Esophagus (tissue), 2 donors: ENCODE data around the gene RNASEH1. TPM values are rescaled to one million over a fixed set of nuclear protein-coding genes. Genes with fewer than 3 reads are reported as not detected.

Experiments
- H3K27ac ChIP-seq, 2 donors: one replicate each; pipeline ENCODE4 v1.5.1; 2013; ENCODE audit warnings: low read depth in 2 of 2, mild to moderate bottlenecking in 2 of 2, inconsistent platforms in 1 of 2, low read length in 1 of 2, moderate library complexity in 1 of 2
- H3K27me3 ChIP-seq, 2 donors: one replicate each; pipeline ENCODE4 v1.6.1; 2013; ENCODE audit warnings: low read length in 2 of 2, control low read depth in 1 of 2, mild to moderate bottlenecking in 1 of 2; ENCODE audit not compliant: insufficient read depth in 2 of 2, control insufficient read depth in 1 of 2
- H3K36me3 ChIP-seq, 2 donors: one replicate each; pipeline ENCODE4 v1.6.1; 2013; ENCODE audit warnings: low read length in 1 of 2; ENCODE audit not compliant: control insufficient read depth in 2 of 2, insufficient read depth in 2 of 2
- H3K4me1 ChIP-seq, 2 donors: one replicate each; pipeline ENCODE4 v1.6.1; 2013; ENCODE audit warnings: low read length in 1 of 2; ENCODE audit not compliant: control insufficient read depth in 2 of 2, insufficient read depth in 2 of 2
- H3K4me3 ChIP-seq, 2 donors: one replicate each; pipeline ENCODE4 v1.5.1; 2013; ENCODE audit warnings: low read length in 2 of 2, mild to moderate bottlenecking in 2 of 2, low read depth in 1 of 2, moderate library complexity in 1 of 2
- H3K9me3 ChIP-seq, 2 donors: one replicate each; pipeline ENCODE4 v1.6.1; 2013; ENCODE audit warnings: mild to moderate bottlenecking in 2 of 2, low read depth in 1 of 2, low read length in 1 of 2, moderate library complexity in 1 of 2; ENCODE audit not compliant: control insufficient read depth in 2 of 2, insufficient read depth in 1 of 2
- WGBS, 2 donors: extraction: QIAGEN DNeasy Blood & Tissue Kit; methylation state at CpG; one replicate each; pipeline ENCODE4 v1.1.7; 2013; 5-methylcytosine and 5-hydroxymethylcytosine counted together
- polyA plus RNA-seq, 2 donors: library from polyadenylated mRNA; stranded (reverse); fragments of 200-250 nt; gene quantifications; one replicate each; pipeline ENCODE4 v1.2.3, GENCODE V29; 2013
- donor health status: healthy with polysubstance abuse.
- donor health status: Bipolar disorder and iron deficiency.

The RNASEH1 gene
- polyA plus RNA-seq, 2 donors: 5.7 to 10.1 TPM

GRCh38 chr2:3527886-3528785, 30.0 kb downstream of the RNASEH1 start:
- Histone ChIP-seq H3K9me3 (no peaks in the 10 kb centered on the region), H3K4me3 (no peak overlapping the region), H3K4me1 (peaks cover 3 to 6% of the 10 kb centered on the region in 2 donors), H3K27ac (no peak overlapping the region), H3K27me3 (no peaks in the 10 kb centered on the region), H3K36me3 (peaks cover 0 to 3% of the 10 kb centered on the region in 2 donors)
- 86 to 92% methylated on average over 40 of the region's 40 CpGs for WGBS, 2 donors

- Histone ChIP-seq H3K4me1 (peaks cover 0 to 3% of the 10 kb centered on the region in 2 donors), H3K27me3 (no peaks in the 10 kb centered on the region), H3K4me3 (no peak overlapping the region), H3K27ac (no peak overlapping the region), H3K36me3 (peaks cover 0 to 3% of the 10 kb centered on the region in 2 donors), H3K9me3 (no peaks in the 10 kb centered on the region)
- WGBS, 2 donors: 91 to 92% methylated on average over 22 of the region's 22 CpGs
These were observed 31.3 kb downstream of the RNASEH1 start for GRCh38 chr2:3526871-3527270.

GRCh38 chr2:3523551-3524041, 34.5 kb downstream of the RNASEH1 start:
- Histone ChIP-seq H3K4me1 (peaks cover 2 to 4% of the 10 kb centered on the region in 2 donors), H3K27me3 (no peaks in the 10 kb centered on the region), H3K27ac (no peak overlapping the region), H3K9me3 (no peaks in the 10 kb centered on the region), H3K36me3 (peaks cover 0 to 3% of the 10 kb centered on the region in 2 donors), H3K4me3 (no peak overlapping the region)
- WGBS, 2 donors: 41 to 63% methylated on average over 4 of the region's 4 CpGs

- Histone ChIP-seq H3K27me3 (no peaks in the 10 kb centered on the region), H3K4me3 (no peak overlapping the region), H3K36me3 (peaks cover 0 to 3% of the 10 kb centered on the region in 2 donors), H3K9me3 (no peaks in the 10 kb centered on the region), H3K27ac (peak overlapping the region; percentile 17 to 53), H3K4me1 (peaks cover 0 to 4% of the 10 kb centered on the region in 2 donors)
- 72 to 73% methylated on average over 13 of the region's 13 CpGs for WGBS, 2 donors
These were observed 35.1 kb downstream of the RNASEH1 start for GRCh38 chr2:3522961-3523421.

- WGBS, 2 donors: 92 to 94% methylated on average over 6 of the region's 6 CpGs
- Histone ChIP-seq H3K36me3 (no peaks in the 10 kb centered on the region), H3K4me1 (peaks cover 0 to 4% of the 10 kb centered on the region in 2 donors), H3K27ac (no peak overlapping the region), H3K9me3 (no peaks in the 10 kb centered on the region), H3K4me3 (no peak overlapping the region), H3K27me3 (no peaks in the 10 kb centered on the region)
These were observed 37.5 kb downstream of the RNASEH1 start for GRCh38 chr2:3520591-3520990.

- H3K9me3 ChIP-seq: no peaks in the 10 kb centered on the region
- H3K4me1 ChIP-seq: peaks cover 0 to 4% of the 10 kb centered on the region in 2 donors
- no peaks in the 10 kb centered on the region for H3K27me3 ChIP-seq
- 2 to 3% methylated on average over 64 to 76 of the region's 76 CpGs for WGBS, 2 donors
- peak within 1 kb of the TSS; percentile 65 to 83 for H3K4me3 ChIP-seq
- no peaks in the 10 kb centered on the region for H3K36me3 ChIP-seq
- peak within 1 kb of the TSS; percentile 86 to 96 for H3K27ac ChIP-seq
These were observed 38.6 kb downstream of the RNASEH1 start, which contains the start of gene ADI1 for GRCh38 chr2:3519255-3520205. ADI1 (minus strand) TSS chr2:3519531; CDS start chr2:3519487, 44 bp downstream.

GRCh38 chr2:3518496-3519254, 39.5 kb downstream of the RNASEH1 start:
- Histone ChIP-seq H3K9me3 (no peaks in the 10 kb centered on the region), H3K27ac (peak overlapping the region; percentile 86 to 96), H3K4me3 (peak overlapping the region; percentile 65 to 83), H3K36me3 (no peaks in the 10 kb centered on the region), H3K27me3 (no peaks in the 10 kb centered on the region), H3K4me1 (peaks cover 0 to 4% of the 10 kb centered on the region in 2 donors)
- 1% methylated on average over 61 to 67 of the region's 67 CpGs for WGBS, 2 donors

GRCh38 chr2:3517948-3518495, 40.1 kb downstream of the RNASEH1 start:
- peaks cover 0 to 4% of the 10 kb centered on the region in 2 donors for H3K4me1 ChIP-seq
- 21 to 27% methylated on average over 3 of the region's 3 CpGs for WGBS, 2 donors

More at GRCh38 chr2:3517948-3518495, 40.1 kb downstream of the RNASEH1 start:
- H3K9me3 ChIP-seq: no peaks in the 10 kb centered on the region
- peaks cover 0 to 2% of the 10 kb centered on the region in 2 donors for H3K36me3 ChIP-seq
- H3K27ac ChIP-seq: peak overlapping the region; percentile 86 to 96
- no peaks in the 10 kb centered on the region for H3K27me3 ChIP-seq
- peak overlapping the region; percentile 65 to 83 for H3K4me3 ChIP-seq
